ENCODE results near the gene ITPR3.

- no peak for TF ChIP-seq POLR2AphosphoS5 (IDR thresholded peaks at IDR 0.05; ENCODE audit: low read depth, low read length)
- TF ChIP-seq ZNF761 (CRISPR knock-in tag; conservative IDR thresholded peaks at IDR 0.05) = no peak
- TF ChIP-seq CTCF (CRISPR knock-in tag; IDR thresholded peaks at IDR 0.05) = no peak
- TF ChIP-seq ZNF781 (CRISPR knock-in tag; IDR thresholded peaks at IDR 0.05; ENCODE audit: borderline replicate concordance, not compliant biosample characterization) = no peak
- no peak for TF ChIP-seq PHF8 (CRISPR knock-in tag; IDR thresholded peaks at IDR 0.05)
- no peak for TF ChIP-seq NFE2L2 (IDR thresholded peaks at IDR 0.05; ENCODE audit: low read length)
- no peak for TF ChIP-seq YY1 (IDR thresholded peaks at IDR 0.05; ENCODE audit: insufficient read depth, insufficient replicate concordance, low read depth, low read length)
- TF ChIP-seq ZNF232 (CRISPR knock-in tag; IDR thresholded peaks at IDR 0.05; ENCODE audit: borderline replicate concordance) = no peak
- no peak for TF ChIP-seq TAF1 (CRISPR knock-in tag; IDR thresholded peaks at IDR 0.05)
- TF ChIP-seq POLR2A (IDR thresholded peaks at IDR 0.05; ENCODE audit: insufficient read depth in 1 of 2, low read depth in 2 of 2, low read length in 2 of 2) = no peak
Observed at GRCh38 chr6:33616113-33616512, 5.0 kb upstream of the ITPR3 start.

Measured in HepG2 (cell line).